ENCODE data around the gene ARID3A.
A peak's percentile ranks its signal among the peaks of the same experiment; 100 is the strongest.

ARID3A gene

DNA sequence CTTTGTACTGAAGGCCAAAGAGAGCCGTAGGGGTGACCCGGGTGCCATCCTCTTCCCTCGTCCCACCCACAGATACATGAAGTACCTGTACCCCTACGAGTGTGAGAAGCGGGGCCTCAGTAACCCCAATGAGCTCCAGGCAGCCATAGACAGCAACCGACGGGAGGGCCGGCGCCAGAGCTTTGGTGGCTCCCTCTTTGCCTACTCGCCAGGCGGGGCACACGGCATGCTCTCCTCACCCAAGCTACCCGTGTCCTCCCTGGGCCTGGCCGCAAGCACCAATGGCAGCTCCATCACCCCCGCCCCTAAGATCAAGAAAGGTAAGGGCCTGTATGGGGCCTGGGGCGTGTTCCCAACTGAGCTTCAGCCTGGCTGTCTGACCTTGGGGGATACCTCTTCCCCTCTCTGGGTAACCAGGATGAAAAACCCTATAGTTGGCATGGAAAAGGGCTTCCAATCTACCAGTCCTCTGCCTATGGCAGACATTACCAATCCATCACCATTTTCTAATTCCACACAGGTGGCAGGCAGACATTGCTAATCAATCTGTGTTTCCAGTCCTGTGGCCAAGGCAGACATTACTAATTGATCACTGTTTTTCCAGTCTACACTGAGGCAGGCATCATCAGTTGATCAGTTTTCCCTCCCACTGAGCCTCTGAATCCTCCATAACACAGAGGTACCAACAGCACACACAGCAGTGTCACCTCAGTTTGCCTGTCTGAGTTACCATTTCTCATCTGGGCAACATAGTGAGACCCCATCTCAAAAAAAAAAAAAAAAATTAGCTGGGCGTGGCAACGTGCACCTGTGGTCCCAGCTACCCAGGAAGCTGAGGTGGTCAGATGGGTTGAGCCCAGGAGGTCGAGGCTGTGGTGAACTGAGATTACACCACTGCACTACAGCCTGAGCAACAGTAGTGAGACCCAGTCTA is 39.2 kb downstream of the ARID3A start:
- DNase-seq (ENCODE audit: low read depth): no peak

DNA sequence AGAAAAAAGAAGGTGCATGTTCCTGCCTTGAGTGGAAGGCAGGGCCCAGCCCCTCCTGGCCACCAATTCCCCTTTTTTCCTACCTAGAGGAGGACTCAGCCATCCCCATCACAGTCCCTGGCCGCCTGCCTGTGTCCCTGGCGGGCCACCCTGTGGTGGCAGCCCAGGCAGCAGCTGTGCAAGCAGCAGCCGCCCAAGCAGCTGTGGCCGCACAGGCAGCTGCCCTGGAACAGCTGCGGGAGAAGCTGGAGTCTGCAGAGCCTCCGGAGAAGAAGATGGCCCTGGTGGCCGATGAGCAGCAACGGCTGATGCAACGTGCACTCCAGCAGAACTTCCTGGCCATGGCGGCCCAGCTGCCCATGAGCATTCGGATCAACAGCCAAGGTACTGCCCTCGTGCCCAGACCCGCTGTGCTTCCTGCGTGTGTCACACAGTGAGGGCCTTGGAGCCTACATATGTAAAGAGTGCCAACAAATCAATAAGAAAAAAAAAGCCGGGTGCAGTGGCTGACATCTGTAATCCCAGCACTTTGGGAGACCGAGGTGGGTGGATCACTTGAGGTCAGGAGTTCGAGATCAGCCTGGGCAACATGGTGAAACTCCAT is 40.8 kb downstream of the ARID3A start:
- DNase-seq (ENCODE audit: low read depth): no peak

DNA sequence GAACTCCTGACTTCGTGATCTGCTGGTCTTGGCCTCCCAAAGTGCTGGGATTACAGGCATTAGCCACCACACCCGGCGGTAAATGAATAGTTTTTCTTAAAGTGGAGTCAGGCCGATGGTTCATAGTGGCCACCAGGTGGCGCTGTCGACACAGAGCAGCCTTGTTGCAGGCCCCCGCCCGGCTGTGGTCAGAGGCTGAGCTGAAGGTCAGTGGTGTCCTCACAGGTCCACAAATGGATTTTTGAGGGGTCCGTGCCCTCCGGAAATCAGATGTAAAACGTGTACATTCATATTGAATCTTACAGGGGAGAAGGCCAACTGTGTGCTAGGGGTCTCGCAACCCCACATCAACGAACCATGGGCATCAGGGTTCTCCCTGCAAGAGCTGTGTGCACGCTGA is 44.9 kb downstream of the ARID3A start:
- no peak for DNase-seq (ENCODE audit: low read depth)

DNA sequence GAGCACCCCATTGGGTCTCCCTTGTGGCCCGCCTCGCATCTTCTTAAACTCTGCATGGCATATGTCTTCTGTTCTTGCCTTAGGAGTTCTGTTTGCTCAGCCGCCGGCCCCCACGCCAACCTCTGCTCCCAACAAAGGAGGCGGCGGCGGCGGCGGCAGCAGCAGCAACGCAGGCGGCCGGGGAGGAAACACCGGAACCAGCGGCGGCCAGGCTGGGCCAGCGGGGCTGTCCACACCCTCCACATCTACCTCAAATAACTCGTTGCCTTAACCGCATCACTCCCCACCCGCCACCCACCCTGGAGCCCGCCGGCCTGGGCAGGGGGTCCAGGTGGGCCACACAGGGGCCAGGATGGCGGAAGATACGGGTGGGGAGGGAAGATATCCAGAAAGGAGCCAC is 46.0 kb downstream of the ARID3A start:
- no peak for DNase-seq (ENCODE audit: low read depth)

DNA sequence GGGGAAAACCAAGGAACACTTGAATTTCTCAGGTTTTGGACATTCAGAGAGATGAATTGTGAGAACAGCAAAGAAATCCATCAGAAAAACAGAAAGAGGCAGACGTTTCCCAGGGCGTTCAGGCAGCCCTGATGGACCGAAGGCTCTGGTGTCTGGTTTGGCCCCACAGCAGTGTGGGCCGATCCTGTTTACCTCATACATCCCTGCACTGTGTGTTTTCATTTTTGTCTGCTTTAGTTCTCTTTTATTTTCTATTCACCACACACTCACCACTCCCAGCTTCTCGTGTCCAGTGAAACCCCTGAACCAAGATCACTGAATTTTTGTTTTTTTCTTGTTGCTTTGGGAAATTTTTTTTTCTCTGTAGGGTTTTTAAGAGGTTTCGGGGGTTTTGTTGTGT is 46.4 kb downstream of the ARID3A start:
- DNase-seq (ENCODE audit: low read depth): no peak

DNA sequence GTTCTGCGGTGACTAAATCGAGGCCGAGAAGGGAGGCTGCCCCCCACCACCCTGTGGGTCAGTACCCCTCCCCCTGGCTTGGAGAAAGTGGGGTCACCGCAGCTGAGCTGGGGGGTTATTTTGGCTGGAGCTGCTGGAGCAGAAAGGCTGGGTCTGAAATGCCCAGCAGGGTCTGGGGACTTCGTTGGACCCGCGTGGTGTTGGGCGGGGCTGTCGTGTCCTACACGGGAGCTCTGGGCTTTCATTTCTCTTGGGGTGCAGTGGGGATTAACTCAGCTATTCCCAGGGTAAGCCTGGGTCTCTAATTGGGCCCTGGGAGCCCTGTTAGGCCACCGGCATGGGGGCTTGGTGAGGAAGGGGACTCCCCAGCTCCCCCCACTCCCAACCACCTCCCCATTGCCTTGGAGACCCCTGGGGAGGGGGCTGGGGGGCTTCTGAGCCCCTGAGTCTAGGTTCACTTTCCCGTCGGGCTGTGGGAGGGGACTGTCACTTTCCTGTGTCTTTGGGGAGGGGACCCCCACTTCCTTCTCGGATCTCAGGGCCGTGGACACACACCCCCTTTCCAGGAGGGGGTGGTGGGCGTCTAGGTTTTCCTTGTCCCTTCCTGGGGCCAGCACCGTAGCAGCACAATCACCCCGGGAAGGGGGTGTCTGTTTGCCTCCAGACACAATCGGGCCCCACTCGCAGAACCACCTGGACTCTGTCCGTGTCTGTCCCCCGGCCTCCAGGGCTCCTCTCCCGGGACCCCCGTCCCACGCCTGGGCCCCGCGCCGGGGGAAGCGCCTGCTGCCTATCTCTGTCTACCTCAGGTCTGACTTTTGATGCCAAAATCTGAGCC is 48.1 kb downstream of the ARID3A start:
- DNase-seq (ENCODE audit: low read depth): no peak

DNA sequence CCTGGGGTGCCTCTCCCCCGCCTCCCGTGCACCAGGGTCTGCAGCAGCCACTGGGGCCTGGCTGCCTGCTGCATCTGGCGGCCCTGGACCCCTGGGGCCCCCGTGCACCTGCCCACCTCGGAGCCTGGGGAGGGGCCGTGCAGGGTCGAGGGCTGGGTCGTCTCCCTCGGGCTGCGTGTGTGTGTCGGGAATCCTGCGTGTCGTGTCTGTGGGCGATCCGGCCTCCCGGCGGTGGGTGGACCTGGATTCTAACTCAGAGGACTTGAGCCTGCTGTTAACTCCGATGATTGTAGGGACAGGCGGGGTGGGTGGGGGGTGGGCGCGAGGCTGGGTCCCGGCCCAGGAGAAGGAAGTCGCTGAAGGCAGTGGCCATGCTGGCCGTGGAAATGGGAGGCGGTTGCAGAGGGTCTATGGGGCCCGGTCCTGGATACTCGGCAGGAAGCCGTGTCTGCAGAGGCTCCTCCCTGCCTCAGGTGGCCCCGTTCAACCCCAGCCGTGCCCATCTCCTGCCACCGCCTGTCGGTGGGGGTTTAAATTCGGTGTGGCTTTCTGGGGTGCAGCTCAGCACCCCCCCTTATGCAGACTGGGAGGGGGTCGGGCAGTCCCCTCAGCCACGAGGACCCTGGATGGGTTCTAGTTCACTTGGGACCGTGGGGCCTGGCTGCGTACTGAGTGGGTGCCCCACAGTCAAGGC is 48.9 kb downstream of the ARID3A start:
- DNase-seq (ENCODE audit: low read depth): no peak

DNA sequence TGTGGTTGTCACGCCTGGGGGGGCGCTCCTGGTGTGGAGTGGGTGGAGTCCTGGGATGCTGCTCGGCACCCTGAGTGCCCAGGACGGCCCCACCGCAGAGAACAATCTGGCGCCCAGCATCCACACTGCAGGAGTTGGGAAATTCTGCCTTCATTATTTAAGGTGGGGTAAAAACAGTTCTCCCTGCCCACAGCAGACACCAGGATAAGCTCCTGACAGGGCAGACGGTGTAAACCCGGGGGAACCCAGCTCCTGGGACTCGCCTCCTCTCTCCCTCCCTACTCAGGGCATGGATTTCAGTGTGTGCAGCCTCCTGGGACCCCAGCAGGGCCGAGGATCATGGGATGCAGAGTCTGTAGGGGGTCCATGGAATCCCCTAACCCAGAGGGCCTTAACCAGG is 50.6 kb downstream of the ARID3A start:
- no peak for DNase-seq (ENCODE audit: low read depth)

DNA sequence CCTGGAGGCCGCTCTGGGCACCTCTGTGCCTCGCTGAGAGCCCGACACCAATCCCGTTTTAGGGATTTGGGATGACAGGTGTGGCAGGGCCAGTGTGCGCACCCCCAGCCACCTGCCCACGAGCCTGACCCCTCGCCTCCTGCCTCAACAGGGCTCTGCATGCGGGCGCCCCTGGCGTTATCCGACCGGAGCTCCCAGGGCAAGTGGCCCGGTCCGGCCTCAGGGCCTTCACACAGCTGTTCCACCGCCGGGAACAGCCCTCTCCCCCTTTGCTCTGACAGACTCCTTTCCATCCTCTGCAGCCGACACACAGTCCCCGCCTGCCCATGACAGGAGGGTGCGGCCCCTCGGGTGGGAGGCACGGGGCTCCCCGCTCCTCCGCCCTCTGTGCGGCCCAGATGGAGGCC is 51.2 kb downstream of the ARID3A start:
- DNase-seq (ENCODE audit: low read depth): no peak

DNA sequence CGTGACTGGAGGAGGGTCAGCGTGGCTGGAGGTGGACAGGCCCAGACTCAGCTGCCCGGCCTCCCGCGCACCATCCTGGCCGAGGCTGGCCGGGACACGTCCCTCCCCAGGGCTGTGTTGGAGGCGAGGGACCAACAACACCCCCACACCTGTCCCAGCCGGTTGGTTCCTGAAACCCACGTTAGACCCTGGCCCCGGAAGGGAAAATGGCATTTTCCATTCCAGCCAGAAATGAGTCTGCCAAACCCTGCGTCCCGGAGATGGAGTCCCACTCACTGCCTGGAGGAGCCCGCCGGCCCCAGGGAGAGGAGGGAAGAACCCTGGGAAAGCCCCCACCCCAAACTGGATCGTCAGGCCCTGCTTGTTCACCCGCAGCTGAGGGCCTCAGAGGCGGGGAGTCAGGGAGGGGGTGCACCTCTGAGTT is 53.5 kb downstream of the ARID3A start:
- no peak for DNase-seq (ENCODE audit: low read depth)

DNA sequence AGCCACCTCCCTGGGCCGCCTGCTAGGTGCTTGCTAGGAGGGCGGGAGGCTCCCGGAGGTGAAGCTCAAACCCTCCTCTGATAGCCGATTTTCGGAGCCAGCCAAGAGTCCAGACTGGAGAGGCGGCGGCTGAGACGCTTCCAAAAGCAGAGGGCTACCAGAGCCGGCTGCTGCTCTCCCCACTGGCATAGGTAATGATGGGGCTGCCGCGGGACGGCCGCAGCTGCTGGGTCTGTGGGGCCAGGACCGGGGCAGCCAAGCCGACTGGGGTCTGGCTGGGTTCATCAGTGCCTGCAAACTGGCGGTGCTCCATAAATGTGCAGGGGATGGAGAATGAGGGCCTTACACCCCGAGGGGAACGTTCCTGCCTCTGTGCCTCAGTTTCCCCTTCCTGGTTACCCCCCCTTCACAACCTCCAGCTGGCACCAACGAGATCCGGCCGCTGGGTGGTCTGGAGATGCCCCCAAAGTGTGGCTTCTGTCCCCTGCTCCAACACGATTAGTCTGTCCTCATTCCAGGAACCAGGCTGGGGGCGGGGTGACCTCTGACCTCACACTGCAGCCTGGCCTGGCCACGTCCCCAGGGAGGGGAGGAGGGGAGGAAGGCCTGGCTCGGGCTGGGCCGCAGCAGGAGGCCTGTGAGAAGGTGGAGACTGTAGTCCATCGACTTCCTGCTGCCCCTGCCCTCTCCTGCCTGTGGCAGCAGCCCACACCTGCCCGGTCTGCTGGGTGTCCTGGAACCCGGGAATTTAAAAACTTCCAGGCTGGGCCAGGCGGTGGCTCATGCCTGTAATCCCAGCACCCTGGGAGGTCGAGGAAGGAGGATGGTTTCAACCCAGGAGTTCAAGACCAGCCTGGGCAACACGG is 54.5 kb downstream of the ARID3A start:
- no peak for DNase-seq (ENCODE audit: low read depth)

DNA sequence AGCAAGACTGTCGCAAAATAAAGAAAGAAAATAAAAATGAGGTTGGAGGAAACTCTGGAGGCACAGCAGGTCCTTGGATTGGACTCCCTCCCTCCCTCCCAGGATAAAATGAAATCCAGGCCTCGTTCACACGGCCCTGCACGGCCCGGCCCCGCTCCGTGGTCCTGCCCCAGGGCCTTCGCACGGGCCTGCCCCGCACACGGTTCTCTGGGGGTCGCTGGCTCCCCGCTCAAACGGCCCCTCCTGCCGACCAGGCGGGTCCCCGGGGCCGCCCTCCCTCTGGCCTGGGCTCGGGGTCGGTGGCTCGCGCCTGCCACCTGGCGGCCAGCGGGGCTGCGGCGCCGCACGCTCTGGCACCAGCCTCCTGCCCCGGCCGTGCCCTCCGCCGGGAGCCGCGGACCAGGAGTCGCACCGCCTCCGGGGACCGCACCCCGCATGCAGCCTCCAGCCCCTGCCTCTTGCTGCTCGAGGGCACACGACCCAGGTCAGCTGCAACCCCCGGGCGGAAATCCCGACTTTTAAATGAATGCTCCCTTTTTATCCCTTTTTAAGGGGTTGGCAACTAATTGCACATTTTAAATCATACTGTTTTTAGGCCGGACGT is 56.8 kb downstream of the ARID3A start:
- DNase-seq (ENCODE audit: low read depth): peak; percentile 55

DNA sequence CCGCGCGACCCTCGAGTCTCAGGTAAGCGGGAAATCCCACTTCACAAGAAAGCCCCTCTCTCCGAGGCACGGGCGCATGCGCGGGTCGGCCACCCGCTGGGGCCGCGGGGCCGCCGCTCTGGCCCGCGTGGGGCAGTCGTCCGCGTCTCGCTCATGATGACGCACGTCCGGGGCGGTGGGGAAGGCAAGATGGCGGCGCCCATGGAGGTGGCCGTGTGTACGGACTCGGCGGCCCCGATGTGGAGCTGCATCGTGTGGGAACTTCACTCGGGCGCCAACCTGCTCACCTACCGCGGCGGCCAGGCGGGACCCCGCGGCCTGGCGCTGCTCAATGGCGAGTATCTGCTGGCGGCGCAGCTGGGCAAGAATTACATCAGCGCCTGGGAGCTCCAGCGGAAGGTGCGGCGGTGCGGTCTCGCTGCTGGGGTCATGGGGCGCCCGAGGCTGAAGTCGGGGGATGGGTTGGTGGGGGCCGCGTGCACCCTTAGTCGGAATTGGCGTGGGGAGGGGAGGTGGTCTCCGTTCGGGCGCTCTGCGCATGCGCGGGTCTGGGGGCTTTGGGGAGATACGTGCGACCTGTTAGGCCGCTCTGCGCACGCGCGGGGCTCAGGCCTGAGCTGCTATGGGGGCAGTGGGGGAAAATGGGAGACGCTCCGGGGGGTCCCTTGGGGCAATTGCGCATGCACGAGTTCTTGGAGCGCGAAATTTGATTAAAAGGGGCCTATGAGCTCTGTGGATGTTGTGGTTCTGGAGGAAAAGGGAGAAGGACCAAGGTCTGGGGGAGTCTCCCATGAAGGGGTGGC is 58.5 kb downstream of the ARID3A start, which contains the start of gene WDR18:
Gene WDR18 (plus strand): TSS at position 181 of the 803 bp plus-strand sequence. CDS start 9 bp downstream, at position 190.
- peak; percentile 79 for DNase-seq (ENCODE audit: low read depth)

DNA sequence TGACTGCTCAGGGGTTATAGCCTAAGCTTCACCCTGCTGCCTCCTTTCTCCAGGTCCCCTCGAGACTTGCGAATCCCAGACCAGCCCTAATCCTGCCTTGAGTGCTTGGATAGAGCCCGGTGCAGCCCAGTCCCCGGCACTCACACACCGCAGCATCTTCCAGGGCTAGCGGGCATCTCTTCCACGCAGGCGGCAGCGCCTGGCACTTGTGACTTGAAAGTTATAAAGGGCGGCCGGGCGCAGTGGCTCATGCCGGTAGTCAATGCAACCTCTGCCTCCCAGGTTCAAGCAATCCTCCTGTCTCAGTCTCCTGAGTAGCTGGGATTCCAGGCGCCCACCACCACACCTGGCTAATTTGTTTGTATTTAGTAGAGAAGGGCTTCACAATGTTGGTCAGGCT is 60.2 kb downstream of the ARID3A start:
- no peak for DNase-seq (ENCODE audit: low read depth)

DNA sequence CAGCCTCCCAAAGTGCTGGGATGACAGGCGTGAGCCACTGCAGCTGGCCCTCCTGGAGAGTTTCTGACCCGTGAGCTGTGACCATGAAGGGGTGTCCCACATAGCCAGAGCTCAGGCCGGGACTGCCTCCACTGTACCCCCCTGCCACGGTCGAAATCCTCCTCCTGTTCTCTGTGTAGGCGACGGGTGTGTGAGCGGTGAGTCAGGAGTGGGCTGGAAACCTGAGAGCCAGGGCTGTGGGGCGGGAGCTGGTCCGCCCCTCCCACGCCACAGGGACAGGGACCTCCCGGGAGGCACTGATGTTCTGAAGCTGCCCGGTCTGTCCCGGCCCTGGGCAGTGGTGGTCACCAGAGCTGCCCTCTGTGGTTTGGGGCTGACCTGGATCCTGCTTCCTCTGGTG is 62.2 kb downstream of the ARID3A start:
- DNase-seq (ENCODE audit: low read depth): no peak

DNA sequence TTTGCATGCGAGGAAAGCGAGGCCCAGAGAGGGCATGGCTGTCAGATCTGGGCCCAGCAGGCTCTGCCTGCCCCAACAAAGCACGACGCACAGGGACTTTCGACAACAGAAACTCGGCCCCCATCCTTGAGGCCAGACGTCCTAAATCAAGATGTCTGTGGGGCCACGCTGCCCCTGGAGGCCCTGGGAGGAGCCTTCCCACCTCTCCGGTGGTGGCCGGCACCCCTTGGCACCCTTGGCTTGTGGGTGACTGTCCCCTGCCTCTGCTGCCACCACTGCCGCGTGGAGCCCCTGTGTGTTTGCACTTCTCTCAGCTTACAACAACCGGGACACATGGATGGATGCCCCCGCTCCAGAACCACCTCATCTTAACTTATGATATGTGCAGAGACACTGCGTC is 62.7 kb downstream of the ARID3A start:
- no peak for DNase-seq (ENCODE audit: low read depth)

DNA sequence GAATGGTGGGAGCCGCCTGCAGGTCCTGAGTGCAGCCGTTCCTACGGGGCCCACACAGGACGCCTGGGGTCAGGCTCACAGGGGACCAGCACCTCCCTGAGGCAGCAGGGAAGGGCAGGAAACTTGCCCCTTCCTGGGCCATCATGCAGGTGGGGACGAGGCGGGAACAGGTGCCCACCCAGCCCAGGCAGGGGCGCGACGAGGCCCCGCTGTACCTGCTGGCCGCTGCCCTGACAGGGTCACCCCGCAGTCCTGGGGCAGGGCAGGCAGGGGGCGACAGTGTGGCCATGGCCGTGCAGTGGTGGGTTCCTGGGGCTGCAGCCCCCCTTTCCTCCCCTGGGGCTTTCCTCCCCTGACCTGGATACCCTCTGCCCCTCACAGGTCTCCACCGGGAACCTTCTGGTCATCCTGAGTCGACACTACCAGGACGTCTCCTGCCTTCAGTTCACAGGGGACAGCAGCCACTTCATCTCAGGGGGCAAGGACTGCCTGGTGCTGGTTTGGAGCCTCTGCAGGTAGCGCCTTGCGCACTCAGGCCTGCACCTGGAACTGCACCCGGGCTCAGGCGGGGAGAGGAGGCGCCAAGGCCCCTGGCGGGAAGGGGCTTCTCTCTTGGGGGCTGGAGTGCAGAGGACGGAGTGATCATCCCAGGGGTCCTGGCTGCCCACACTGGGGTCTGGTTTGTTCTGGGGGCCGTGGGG is 63.7 kb downstream of the ARID3A start:
- DNase-seq (ENCODE audit: low read depth): no peak

DNA sequence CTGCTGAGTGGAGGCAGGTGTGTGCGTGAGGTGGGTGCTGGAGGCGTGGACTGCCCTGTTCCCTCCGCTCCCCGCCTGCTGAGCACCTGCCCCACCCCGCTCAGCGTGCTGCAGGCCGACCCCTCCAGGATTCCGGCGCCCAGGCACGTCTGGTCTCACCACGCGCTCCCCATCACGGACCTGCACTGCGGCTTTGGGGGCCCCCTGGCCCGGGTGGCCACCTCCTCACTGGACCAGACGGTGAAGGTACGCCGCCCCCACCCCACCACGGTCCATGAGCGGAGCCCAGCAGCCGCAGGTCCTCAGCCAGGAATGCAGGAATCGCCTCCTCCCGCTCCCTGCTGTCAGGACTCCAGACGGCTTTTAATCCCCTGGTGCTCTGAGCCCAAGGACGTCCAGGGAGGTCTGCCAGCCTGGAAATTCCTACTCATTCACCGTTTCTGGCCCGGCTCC is 64.3 kb downstream of the ARID3A start:
- DNase-seq (ENCODE audit: low read depth): no peak

DNA sequence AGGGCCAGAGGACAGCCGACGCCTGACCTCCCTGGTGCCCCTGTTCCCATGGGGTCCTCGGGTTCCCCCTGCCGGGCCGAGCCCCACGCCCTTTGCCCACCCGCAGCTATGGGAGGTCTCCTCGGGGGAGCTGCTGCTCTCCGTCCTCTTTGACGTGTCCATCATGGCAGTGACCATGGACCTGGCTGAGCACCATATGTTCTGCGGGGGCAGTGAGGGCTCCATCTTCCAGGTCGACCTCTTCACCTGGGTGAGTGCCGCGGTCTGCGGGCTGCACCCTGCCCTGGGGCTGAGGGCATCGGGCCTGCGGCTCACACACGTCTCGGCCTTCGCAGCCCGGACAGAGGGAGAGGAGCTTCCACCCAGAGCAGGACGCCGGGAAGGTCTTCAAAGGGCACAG is 64.9 kb downstream of the ARID3A start:
- no peak for DNase-seq (ENCODE audit: low read depth)
